ENCODE data around the gene UBE2D4.

DNA sequence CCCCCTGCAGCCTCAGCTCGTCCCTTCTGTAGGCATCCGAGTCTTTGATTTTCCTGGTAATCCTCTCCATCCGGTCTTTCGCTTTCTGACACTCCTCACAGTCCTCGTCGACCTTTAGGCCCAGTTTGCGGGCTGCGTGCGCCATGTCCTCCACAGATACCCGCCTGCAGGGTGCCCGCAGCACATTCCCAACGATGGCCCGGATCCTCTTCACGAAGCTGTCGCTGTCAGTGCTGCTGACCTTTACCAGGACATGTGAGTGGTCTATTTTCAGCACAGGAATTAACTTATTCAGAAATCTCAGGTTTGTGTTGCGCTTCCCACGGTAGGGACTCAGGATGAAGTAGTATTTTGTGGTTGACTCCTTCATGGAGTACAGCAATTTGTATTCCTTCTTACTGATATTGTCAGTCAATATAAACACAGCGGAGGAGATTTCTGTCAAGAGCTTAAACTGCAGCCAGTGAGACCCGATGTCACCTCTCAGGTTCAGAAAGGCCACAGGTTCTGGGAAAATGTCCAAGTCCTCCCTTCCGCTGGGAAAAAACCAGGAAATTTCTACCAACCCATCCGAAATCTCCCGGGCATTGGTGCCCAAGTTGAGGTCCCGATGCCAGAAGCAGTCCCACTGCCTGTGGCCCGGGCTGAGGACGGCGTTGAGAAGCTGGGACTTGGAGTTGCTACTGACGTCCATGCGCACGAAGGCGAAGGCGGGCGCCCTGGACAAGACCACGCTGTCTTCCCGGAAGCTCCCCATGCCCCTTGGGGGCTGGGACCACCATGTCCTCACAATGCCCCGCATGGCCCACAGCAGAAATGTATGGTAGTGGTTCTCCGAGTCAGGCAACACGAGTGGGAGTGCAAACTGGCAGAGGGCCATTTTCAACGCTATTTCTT is 48.0 kb upstream of the UBE2D4 start:
- TF ChIP-seq, protein P1, sequence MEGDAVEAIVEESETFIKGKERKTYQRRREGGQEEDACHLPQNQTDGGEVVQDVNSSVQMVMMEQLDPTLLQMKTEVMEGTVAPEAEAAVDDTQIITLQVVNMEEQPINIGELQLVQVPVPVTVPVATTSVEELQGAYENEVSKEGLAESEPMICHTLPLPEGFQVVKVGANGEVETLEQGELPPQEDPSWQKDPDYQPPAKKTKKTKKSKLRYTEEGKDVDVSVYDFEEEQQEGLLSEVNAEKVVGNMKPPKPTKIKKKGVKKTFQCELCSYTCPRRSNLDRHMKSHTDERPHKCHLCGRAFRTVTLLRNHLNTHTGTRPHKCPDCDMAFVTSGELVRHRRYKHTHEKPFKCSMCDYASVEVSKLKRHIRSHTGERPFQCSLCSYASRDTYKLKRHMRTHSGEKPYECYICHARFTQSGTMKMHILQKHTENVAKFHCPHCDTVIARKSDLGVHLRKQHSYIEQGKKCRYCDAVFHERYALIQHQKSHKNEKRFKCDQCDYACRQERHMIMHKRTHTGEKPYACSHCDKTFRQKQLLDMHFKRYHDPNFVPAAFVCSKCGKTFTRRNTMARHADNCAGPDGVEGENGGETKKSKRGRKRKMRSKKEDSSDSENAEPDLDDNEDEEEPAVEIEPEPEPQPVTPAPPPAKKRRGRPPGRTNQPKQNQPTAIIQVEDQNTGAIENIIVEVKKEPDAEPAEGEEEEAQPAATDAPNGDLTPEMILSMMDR (IDR thresholded peaks at IDR 0.05; ENCODE audit: low read depth, low read length) = no peak
- TF ChIP-seq POLR2A (IDR thresholded peaks at IDR 0.05; ENCODE audit: extremely low read depth, insufficient read length) = no peak
